GM23338 (cell line): ENCODE results near the gene CCDC80.

Source experiments
- CREB1 ChIP-seq: fragments of 250-450 bp; sonication (Bioruptor Pico); IDR thresholded peaks from 2 replicates; pipeline ENCODE4 v1.5.0; 2020; ENCODE audit warnings: low read depth, mild to moderate bottlenecking, moderate library complexity
- EZH2 ChIP-seq: fragments of 200-600 bp; sonication (generic); IDR thresholded peaks from one replicate; pipeline ENCODE4 v1.8.0; 2017; ENCODE audit warnings: antibody characterized with exemption, mild to moderate bottlenecking, low read depth; ENCODE audit not compliant: unreplicated experiment
- EZH2phosphoT487 ChIP-seq: fragments of 200-600 bp; sonication (generic); IDR thresholded peaks from one replicate; pipeline ENCODE4 v1.8.1; 2018; ENCODE audit warnings: antibody characterized with exemption; ENCODE audit not compliant: unreplicated experiment
- JUNB ChIP-seq: IDR thresholded peaks from one replicate; pipeline ENCODE4 v1.6.1; 2016; ENCODE audit warnings: antibody characterized with exemption; ENCODE audit not compliant: unreplicated experiment
- NANOG ChIP-seq: IDR thresholded peaks from 2 replicates; pipeline ENCODE4 v1.6.1; 2016; ENCODE audit warnings: antibody characterized with exemption, borderline replicate concordance
- POLR2AphosphoS5 ChIP-seq: IDR thresholded peaks from 2 replicates; pipeline ENCODE4 v1.6.1; 2016; ENCODE audit warnings: antibody characterized with exemption, low read depth
- STAT1 ChIP-seq: IDR thresholded peaks from one replicate; pipeline ENCODE4 v1.6.1; 2016; ENCODE audit warnings: antibody characterized with exemption; ENCODE audit not compliant: unreplicated experiment
- ZNF114 ChIP-seq: fragments of 250-450 bp; sonication (Bioruptor Pico); IDR thresholded peaks from 2 replicates; pipeline ENCODE4 v1.5.0; 2020; ENCODE audit warnings: mild to moderate bottlenecking, moderate library complexity
- ZNF331 ChIP-seq: fragments of 250-450 bp; sonication (Bioruptor Pico); IDR thresholded peaks from 2 replicates; pipeline ENCODE4 v1.5.0; 2020; ENCODE audit warnings: low read depth, mild to moderate bottlenecking, moderate library complexity
- TF ChIP-seq, protein P1 (sequence below), 2 experiments: fragments of 200-600 bp in 1 of 2; sonication (generic) in 1 of 2; conservative IDR thresholded peaks; 2 replicates each; pipeline versions ENCODE4 v1.5.1 to v1.6.1; 2016 to 2017; ENCODE audit warnings: antibody characterized with exemption in 2 of 2, low read depth in 2 of 2, mild to moderate bottlenecking in 2 of 2, moderate library complexity in 1 of 2
- TF ChIP-seq, protein P2 (sequence below): IDR thresholded peaks from one replicate; pipeline ENCODE4 v1.6.1; 2018; ENCODE audit warnings: antibody characterized with exemption; ENCODE audit not compliant: unreplicated experiment
- TF ChIP-seq, protein P3 (sequence below): IDR thresholded peaks from 2 replicates; pipeline ENCODE4 v1.6.1; 2016; ENCODE audit warnings: antibody characterized with exemption
- TF ChIP-seq, protein P4 (sequence below): fragments of 250-450 bp; sonication (Bioruptor Pico); IDR thresholded peaks from 2 replicates; pipeline ENCODE4 v1.5.0; 2020; ENCODE audit warnings: mild to moderate bottlenecking, moderate library complexity

DNA sequence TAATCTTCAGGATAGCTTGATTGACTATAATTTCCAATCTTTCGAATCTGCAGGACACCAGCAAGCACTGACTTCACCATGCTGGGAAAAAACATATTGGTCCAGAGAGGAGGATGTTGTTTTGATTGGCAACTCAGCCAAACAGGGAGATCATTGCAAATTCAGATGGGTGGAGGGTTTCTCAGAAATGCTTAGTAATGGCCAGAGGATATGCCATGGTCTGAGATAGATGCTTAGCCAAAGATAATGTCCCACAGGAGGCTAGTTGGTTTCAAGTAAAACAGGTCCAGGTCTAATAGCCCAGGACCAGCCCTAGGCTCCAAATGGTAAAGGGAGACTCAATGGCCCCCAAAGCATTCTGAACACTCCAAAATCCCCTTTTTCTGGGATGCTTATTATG is 46.7 kb upstream of the CCDC80 start:
- TF ChIP-seq, protein P1, sequence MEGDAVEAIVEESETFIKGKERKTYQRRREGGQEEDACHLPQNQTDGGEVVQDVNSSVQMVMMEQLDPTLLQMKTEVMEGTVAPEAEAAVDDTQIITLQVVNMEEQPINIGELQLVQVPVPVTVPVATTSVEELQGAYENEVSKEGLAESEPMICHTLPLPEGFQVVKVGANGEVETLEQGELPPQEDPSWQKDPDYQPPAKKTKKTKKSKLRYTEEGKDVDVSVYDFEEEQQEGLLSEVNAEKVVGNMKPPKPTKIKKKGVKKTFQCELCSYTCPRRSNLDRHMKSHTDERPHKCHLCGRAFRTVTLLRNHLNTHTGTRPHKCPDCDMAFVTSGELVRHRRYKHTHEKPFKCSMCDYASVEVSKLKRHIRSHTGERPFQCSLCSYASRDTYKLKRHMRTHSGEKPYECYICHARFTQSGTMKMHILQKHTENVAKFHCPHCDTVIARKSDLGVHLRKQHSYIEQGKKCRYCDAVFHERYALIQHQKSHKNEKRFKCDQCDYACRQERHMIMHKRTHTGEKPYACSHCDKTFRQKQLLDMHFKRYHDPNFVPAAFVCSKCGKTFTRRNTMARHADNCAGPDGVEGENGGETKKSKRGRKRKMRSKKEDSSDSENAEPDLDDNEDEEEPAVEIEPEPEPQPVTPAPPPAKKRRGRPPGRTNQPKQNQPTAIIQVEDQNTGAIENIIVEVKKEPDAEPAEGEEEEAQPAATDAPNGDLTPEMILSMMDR (conservative IDR thresholded peaks at IDR 0.05; ENCODE audit: low read depth in 2 of 2): no peak
- TF ChIP-seq EZH2 (no peak), STAT1 (no peak), POLR2AphosphoS5 (no peak), NANOG (no peak), CREB1 (CRISPR knock-in tag) (no peak), EZH2phosphoT487 (no peak), ZNF114 (CRISPR knock-in tag) (no peak), JUNB (no peak), ZNF331 (CRISPR knock-in tag) (no peak)
- TF ChIP-seq, protein P2, sequence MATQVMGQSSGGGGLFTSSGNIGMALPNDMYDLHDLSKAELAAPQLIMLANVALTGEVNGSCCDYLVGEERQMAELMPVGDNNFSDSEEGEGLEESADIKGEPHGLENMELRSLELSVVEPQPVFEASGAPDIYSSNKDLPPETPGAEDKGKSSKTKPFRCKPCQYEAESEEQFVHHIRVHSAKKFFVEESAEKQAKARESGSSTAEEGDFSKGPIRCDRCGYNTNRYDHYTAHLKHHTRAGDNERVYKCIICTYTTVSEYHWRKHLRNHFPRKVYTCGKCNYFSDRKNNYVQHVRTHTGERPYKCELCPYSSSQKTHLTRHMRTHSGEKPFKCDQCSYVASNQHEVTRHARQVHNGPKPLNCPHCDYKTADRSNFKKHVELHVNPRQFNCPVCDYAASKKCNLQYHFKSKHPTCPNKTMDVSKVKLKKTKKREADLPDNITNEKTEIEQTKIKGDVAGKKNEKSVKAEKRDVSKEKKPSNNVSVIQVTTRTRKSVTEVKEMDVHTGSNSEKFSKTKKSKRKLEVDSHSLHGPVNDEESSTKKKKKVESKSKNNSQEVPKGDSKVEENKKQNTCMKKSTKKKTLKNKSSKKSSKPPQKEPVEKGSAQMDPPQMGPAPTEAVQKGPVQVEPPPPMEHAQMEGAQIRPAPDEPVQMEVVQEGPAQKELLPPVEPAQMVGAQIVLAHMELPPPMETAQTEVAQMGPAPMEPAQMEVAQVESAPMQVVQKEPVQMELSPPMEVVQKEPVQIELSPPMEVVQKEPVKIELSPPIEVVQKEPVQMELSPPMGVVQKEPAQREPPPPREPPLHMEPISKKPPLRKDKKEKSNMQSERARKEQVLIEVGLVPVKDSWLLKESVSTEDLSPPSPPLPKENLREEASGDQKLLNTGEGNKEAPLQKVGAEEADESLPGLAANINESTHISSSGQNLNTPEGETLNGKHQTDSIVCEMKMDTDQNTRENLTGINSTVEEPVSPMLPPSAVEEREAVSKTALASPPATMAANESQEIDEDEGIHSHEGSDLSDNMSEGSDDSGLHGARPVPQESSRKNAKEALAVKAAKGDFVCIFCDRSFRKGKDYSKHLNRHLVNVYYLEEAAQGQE: no peak
- TF ChIP-seq, protein P3, sequence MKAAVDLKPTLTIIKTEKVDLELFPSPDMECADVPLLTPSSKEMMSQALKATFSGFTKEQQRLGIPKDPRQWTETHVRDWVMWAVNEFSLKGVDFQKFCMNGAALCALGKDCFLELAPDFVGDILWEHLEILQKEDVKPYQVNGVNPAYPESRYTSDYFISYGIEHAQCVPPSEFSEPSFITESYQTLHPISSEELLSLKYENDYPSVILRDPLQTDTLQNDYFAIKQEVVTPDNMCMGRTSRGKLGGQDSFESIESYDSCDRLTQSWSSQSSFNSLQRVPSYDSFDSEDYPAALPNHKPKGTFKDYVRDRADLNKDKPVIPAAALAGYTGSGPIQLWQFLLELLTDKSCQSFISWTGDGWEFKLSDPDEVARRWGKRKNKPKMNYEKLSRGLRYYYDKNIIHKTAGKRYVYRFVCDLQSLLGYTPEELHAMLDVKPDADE: no peak
- TF ChIP-seq, protein P4, sequence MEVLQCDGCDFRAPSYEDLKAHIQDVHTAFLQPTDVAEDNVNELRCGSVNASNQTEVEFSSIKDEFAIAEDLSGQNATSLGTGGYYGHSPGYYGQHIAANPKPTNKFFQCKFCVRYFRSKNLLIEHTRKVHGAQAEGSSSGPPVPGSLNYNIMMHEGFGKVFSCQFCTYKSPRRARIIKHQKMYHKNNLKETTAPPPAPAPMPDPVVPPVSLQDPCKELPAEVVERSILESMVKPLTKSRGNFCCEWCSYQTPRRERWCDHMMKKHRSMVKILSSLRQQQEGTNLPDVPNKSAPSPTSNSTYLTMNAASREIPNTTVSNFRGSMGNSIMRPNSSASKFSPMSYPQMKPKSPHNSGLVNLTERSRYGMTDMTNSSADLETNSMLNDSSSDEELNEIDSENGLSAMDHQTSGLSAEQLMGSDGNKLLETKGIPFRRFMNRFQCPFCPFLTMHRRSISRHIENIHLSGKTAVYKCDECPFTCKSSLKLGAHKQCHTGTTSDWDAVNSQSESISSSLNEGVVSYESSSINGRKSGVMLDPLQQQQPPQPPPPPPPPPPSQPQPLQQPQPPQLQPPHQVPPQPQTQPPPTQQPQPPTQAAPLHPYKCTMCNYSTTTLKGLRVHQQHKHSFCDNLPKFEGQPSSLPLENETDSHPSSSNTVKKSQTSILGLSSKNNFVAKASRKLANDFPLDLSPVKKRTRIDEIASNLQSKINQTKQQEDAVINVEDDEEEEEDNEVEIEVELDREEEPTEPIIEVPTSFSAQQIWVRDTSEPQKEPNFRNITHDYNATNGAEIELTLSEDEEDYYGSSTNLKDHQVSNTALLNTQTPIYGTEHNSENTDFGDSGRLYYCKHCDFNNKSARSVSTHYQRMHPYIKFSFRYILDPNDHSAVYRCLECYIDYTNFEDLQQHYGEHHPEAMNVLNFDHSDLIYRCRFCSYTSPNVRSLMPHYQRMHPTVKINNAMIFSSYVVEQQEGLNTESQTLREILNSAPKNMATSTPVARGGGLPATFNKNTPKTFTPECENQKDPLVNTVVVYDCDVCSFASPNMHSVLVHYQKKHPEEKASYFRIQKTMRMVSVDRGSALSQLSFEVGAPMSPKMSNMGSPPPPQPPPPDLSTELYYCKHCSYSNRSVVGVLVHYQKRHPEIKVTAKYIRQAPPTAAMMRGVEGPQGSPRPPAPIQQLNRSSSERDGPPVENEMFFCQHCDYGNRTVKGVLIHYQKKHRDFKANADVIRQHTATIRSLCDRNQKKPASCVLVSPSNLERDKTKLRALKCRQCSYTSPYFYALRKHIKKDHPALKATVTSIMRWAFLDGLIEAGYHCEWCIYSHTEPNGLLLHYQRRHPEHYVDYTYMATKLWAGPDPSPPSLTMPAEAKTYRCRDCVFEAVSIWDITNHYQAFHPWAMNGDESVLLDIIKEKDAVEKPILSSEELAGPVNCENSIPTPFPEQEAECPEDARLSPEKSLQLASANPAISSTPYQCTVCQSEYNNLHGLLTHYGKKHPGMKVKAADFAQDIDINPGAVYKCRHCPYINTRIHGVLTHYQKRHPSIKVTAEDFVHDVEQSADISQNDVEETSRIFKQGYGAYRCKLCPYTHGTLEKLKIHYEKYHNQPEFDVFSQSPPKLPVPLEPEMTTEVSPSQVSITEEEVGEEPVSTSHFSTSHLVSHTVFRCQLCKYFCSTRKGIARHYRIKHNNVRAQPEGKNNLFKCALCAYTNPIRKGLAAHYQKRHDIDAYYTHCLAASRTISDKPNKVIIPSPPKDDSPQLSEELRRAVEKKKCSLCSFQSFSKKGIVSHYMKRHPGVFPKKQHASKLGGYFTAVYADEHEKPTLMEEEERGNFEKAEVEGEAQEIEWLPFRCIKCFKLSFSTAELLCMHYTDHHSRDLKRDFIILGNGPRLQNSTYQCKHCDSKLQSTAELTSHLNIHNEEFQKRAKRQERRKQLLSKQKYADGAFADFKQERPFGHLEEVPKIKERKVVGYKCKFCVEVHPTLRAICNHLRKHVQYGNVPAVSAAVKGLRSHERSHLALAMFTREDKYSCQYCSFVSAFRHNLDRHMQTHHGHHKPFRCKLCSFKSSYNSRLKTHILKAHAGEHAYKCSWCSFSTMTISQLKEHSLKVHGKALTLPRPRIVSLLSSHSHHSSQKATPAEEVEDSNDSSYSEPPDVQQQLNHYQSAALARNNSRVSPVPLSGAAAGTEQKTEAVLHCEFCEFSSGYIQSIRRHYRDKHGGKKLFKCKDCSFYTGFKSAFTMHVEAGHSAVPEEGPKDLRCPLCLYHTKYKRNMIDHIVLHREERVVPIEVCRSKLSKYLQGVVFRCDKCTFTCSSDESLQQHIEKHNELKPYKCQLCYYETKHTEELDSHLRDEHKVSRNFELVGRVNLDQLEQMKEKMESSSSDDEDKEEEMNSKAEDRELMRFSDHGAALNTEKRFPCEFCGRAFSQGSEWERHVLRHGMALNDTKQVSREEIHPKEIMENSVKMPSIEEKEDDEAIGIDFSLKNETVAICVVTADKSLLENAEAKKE (CRISPR knock-in tag): no peak
